ENCODE data around the gene GRPEL1.
"Not testable (repeated sequence)": the region's sequence is repeated elsewhere in the genome, so short reads cannot be mapped to it uniquely, and the experiment has no call there.

The GRPEL1 gene

GRCh38 chr4:7092026-7092425 is 24.2 kb upstream of the GRPEL1 start:
- DNase-seq (ENCODE audit: low spot score): no peak

- DNase-seq (ENCODE audit: low spot score): no peak
Observed at GRCh38 chr4:7089213-7089986, 21.5 kb upstream of the GRPEL1 start.

GRCh38 chr4:7087036-7087435 is 19.2 kb upstream of the GRPEL1 start:
- DNase-seq (ENCODE audit: low spot score): no peak

- no peak for DNase-seq (ENCODE audit: low spot score)
Observed at GRCh38 chr4:7086384-7086783, 18.5 kb upstream of the GRPEL1 start.

GRCh38 chr4:7084564-7084961 is 16.7 kb upstream of the GRPEL1 start:
- DNase-seq (ENCODE audit: low spot score): not testable (repeated sequence)

DNA sequence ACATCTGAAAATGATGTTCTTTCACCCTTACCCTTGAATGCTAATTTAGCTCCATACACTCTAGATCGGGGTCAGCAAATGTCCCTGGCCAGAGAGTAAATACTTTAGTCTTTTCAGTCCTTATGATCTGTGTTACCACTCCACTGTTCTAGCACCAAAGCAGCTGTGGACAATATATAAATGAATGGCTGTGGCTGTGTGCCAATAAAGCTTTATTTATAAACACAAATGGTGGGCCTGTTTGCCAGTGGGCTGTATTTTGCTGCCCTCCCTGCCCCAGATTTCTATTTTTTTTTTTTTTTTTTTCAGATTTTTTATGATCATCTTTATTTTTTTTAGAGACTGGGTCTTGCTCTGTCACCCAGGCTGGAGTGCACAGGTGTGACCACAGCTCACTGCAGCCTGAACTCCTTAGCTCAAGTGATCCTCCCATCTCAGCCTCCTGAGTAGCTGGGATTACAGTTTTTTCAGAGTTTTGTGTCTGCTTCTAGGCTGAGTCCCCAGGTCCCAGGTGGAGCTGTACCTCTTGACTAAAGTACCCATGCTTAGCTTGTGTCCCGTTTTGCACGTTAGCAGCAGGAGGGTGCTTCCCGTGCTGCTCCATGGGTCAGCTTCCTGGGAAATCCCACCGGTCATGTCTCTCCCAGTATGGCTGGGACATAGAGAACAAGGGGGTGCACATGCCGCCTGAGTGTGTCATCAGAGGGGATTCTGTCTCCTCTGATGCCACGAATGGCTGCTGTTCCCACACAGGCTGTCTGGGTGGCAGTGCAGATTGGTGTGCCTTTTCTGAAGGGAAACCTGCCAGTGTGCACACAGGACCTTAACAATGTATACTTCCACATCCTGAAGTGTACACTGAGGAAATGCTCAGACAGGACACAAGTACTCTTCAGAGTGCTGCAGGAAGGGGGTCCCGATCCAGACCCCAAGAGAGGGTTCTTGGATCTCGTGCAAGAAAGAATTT is 16.0 kb upstream of the GRPEL1 start:
- no peak for DNase-seq (ENCODE audit: low spot score)

GRCh38 chr4:7079909-7080308 is 12.0 kb upstream of the GRPEL1 start:
- not testable (repeated sequence) for DNase-seq (ENCODE audit: low spot score)

GRCh38 chr4:7079483-7079882 is 11.6 kb upstream of the GRPEL1 start:
- not testable (repeated sequence) for DNase-seq (ENCODE audit: low spot score)

GRCh38 chr4:7078025-7078424 is 10.2 kb upstream of the GRPEL1 start:
- no peak for DNase-seq (ENCODE audit: low spot score)

DNA sequence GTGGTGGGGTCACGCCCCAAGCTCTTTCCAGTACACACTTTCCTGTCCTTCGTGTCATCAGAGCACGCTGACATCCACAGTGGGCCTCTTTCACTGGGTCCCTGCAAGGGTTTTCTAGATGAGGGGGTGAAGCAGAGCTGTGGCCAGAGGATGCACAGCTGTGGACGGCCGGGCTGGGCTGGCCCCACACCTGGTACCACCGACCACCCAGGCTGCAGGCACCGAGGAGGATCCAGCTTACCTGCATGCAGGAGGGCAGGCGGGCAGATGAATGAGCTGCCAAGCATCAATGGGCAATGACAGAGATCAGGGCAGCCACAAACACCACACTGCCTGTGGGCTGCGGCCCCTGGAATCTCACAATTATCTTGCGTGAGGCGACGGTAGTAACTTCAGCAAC is 9.5 kb upstream of the GRPEL1 start:
- DNase-seq (ENCODE audit: low spot score): no peak

GRCh38 chr4:7076696-7077082 is 8.8 kb upstream of the GRPEL1 start:
- no peak for DNase-seq (ENCODE audit: low spot score)

DNA sequence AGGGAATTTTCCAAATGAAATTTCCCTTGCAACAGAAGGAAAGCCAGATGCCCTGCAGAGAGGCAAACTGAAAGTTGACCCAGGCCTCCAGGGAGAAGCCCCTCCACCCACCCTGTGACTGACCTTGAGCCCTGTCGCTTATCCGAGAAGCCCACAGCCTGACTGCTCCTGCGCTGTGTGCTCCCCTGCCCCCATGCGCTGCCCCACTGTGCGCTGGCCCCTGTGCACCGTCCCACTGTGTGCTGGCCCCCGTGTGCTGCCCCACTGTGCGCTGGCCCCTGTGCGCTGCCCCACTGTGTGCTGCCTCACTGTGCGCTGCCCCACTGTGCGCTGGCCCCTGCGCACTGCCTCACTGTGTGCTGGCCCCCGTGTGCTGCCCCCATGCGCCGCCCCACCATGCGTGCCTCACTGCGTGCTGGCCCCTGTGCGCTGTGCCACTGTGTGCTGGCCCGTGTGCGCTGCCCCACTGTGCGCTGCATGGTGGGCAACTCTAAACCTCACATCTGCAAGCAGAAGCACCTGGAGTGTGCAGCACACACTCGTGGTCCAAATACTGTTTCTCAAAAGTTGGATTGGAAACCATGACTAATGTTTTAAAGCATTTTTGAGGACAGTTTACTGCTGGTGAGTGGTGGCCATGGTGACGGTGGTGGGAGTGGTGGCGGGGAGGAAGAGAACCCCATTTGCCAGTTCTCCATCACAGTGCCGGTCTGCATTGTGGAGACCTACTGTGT is 8.3 kb upstream of the GRPEL1 start:
- DNase-seq (ENCODE audit: low spot score): no peak

- DNase-seq (ENCODE audit: low spot score): no peak
Observed at GRCh38 chr4:7074426-7074825, 6.6 kb upstream of the GRPEL1 start.

- peak; percentile 31 for DNase-seq (ENCODE audit: low spot score)
Observed at GRCh38 chr4:7073526-7074390, 5.9 kb upstream of the GRPEL1 start.

- no peak for DNase-seq (ENCODE audit: low spot score)
Observed at GRCh38 chr4:7073059-7073458, 5.2 kb upstream of the GRPEL1 start.

DNA sequence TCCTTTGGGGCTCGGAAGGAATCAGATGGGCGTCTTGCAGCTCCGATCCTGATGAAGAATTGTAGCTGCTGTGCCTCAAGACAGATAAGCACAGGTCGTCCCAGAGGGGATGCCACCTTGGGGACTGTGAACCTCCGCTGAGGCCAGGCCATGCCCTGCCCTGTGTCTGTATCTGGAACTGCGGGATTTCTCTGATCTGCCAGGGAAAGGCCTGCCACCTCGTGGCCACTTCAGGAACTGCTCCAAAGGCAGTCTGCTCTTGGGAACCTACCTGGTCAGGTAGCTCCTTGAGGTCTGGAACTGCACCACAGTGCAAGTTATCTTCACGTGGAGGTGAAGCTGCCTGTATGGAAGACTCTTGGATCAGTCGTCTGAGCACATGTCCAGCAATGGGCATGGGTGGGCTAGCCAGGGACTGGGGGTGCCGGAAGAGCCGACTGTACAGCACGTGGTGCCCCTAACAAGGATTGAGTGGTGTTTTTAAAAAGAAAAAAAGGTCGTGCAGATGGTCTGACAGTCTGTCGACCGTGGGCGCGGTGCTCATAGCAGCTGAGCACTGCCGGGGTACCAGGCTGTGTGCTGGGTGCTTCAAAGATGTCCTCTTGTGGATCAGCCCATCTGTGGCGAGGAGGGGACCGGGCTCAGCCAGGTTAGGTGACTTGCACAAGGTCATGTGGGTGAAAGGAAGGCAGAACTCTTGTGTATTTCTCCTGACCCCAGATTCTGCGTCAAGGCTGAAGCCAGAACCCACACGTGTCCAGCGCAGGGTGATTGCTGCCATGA is 3.1 kb upstream of the GRPEL1 start:
- peak; percentile 89 for DNase-seq (ENCODE audit: low spot score)

GRCh38 chr4:7068883-7069282 is 1.0 kb upstream of the GRPEL1 start:
- DNase-seq (ENCODE audit: low spot score): no peak

- no peak for DNase-seq (ENCODE audit: low spot score)
Observed at GRCh38 chr4:7068279-7068842, 497 bp upstream of the GRPEL1 start.

DNA sequence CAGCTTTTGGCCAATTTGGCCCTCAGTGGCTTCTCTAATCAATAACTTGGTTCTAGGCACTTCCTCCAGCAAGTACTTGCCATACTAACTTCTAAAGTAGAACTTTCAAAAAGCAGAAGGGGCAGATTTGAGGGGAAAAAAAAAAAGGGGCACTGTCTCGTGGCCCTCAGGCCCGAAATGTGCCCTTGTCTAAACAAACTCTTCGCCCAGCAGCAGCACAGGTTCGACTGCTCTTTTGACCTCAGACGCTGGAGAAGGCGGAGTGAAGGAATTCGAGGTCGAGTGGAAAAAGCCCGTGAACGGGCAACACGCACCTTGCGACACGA is 775 bp downstream of the GRPEL1 start:
- DNase-seq (ENCODE audit: low spot score): no peak

DNA sequence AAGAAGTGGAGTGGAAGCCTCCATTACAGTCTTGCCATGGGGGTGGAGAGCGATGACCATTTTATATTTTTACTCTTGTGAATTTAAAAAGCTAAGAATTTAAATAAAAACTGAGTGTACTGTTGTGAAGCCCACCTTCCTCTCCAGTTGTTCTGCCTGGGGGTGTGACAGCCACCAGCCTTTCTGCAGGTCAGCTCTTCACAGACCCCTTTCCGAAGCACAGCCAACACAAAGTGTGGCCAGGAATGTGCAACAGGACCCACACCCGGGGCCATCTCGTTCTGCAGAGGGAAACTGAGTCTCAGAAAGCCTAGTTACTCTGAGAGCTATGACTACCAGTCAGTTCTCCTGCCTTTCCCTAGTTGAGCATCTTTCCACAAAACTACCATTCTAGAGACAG is 1.4 kb downstream of the GRPEL1 start:
- no peak for DNase-seq (ENCODE audit: low spot score)

Measured in CD4-positive, alpha-beta T cell treated with Interleukin-2 at 100 ng/mL for 4 hours (primary cell).